Esophagus squamous epithelium (tissue), 4 donors: ENCODE data around the gene IER3.

ENCODE experiments used
- POLR2A ChIP-seq, 4 donors: fragments of 450-650 bp; IDR thresholded peaks; one replicate each; pipeline ENCODE4 v1.6.1; 2017; ENCODE audit warnings: antibody characterized with exemption in 4 of 4, mild to moderate bottlenecking in 4 of 4, moderate library complexity in 3 of 4
- TF ChIP-seq, protein P1 (sequence below), 6 experiments: fragments of 450-650 bp in 4 of 6; fragments of 200-600 bp in 2 of 6; sonication (generic) in 2 of 6; IDR thresholded peaks; one replicate each; pipeline ENCODE4 v1.5.1; 2016 to 2019; ENCODE audit warnings: antibody characterized with exemption in 6 of 6, mild to moderate bottlenecking in 4 of 6, moderate library complexity in 4 of 6

DNA sequence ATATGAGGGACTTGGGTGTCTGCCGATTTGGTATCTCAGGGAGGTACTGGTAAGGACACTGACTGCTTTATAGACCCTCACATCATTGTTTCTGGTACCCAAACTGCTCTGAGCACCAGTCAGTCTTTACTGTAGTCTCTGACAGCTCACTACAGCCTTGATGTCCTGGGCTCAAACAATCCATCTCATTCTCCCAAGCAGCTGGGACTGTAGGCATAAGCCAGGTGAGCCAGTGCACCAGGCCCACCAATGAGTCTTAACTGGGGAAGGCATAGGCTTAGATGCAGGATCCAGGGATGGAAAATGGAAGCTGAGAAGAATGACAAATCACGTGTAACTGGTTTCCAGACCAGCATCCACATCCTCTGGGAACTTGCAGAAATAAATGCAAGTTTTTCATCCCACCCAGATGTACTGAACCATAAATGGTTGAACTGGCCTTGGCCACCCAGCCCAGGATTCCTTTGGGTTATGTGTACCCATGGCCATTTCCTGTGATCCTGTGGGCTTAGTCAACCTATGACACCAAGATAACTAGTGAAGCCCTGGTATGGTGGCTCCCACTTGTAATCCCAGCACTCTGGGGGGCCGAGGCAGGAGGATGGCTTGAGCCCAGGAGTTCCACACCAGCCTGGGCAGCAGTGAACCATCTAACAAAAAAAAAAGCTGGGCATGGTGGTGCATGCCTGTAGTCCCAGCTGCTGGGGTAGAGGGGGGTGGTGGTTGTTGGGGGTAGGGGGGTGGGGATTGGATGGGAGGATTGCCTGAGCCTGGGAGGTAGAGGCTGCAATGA is 18.4 kb downstream of the IER3 start:
- TF ChIP-seq, protein P1, sequence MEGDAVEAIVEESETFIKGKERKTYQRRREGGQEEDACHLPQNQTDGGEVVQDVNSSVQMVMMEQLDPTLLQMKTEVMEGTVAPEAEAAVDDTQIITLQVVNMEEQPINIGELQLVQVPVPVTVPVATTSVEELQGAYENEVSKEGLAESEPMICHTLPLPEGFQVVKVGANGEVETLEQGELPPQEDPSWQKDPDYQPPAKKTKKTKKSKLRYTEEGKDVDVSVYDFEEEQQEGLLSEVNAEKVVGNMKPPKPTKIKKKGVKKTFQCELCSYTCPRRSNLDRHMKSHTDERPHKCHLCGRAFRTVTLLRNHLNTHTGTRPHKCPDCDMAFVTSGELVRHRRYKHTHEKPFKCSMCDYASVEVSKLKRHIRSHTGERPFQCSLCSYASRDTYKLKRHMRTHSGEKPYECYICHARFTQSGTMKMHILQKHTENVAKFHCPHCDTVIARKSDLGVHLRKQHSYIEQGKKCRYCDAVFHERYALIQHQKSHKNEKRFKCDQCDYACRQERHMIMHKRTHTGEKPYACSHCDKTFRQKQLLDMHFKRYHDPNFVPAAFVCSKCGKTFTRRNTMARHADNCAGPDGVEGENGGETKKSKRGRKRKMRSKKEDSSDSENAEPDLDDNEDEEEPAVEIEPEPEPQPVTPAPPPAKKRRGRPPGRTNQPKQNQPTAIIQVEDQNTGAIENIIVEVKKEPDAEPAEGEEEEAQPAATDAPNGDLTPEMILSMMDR (IDR thresholded peaks at IDR 0.05), result no peak
- TF ChIP-seq POLR2A (IDR thresholded peaks at IDR 0.05), result no peak
